ENCODE results near the gene GALNT6. TPM values are rescaled to one million over a fixed set of nuclear protein-coding genes. Genes with fewer than 3 reads are reported as not detected.
A peak's percentile ranks its signal among the peaks of the same experiment; 100 is the strongest.

The GALNT6 gene
- total RNA-seq, 1 donor from 2014 or later, result 0.90 TPM

- H3K4me1 Mint-ChIP-seq (ENCODE audit: low read depth), result peaks cover 29% of the 10 kb centered on the region
- no peak overlapping the region for H3K4me3 Mint-ChIP-seq (ENCODE audit: unreplicated experiment)
- peaks cover 4% of the 10 kb centered on the region for H3K27me3 Mint-ChIP-seq (ENCODE audit: low read depth)
Measured at GRCh38 chr12:51389302-51389999, 1.8 kb downstream of the GALNT6 start.

GRCh38 chr12:51388846-51389245 is 2.4 kb downstream of the GALNT6 start:
- Mint-ChIP-seq H3K36me3 (ENCODE audit: low read depth) (no peaks in the 10 kb centered on the region), H3K4me1 (ENCODE audit: low read depth) (peaks cover 27% of the 10 kb centered on the region), H3K9me3 (ENCODE audit: low read depth) (no peaks in the 10 kb centered on the region), H3K4me3 (ENCODE audit: unreplicated experiment) (no peak overlapping the region), H3K27me3 (ENCODE audit: low read depth) (peaks cover 4% of the 10 kb centered on the region), H3K27ac (ENCODE audit: unreplicated experiment) (no peak overlapping the region)
- no peak for TF ChIP-seq CTCF (IDR thresholded peaks at IDR 0.05)
- no peak for DNase-seq (ENCODE audit: low spot score)

More at GRCh38 chr12:51389302-51389999, 1.8 kb downstream of the GALNT6 start:
- TF ChIP-seq CTCF (IDR thresholded peaks at IDR 0.05), result no peak
- no peaks in the 10 kb centered on the region for H3K9me3 Mint-ChIP-seq (ENCODE audit: low read depth)
- no peaks in the 10 kb centered on the region for H3K36me3 Mint-ChIP-seq (ENCODE audit: low read depth)
- no peak for DNase-seq (ENCODE audit: low spot score)
- no peak overlapping the region for H3K27ac Mint-ChIP-seq (ENCODE audit: unreplicated experiment)

- no peaks in the 10 kb centered on the region for H3K9me3 Mint-ChIP-seq (ENCODE audit: low read depth)
- no peaks in the 10 kb centered on the region for H3K36me3 Mint-ChIP-seq (ENCODE audit: low read depth)
- peaks cover 4% of the 10 kb centered on the region for H3K27me3 Mint-ChIP-seq (ENCODE audit: low read depth)
- H3K4me1 Mint-ChIP-seq (ENCODE audit: low read depth), result peaks cover 27% of the 10 kb centered on the region
- TF ChIP-seq CTCF (IDR thresholded peaks at IDR 0.05), result no peak
- no peak overlapping the region for H3K4me3 Mint-ChIP-seq (ENCODE audit: unreplicated experiment)
- DNase-seq (ENCODE audit: low spot score), result no peak
- peak overlapping the region; percentile 53 for H3K27ac Mint-ChIP-seq (ENCODE audit: unreplicated experiment)
Measured at GRCh38 chr12:51388069-51388799, 3.0 kb downstream of the GALNT6 start.

DNA sequence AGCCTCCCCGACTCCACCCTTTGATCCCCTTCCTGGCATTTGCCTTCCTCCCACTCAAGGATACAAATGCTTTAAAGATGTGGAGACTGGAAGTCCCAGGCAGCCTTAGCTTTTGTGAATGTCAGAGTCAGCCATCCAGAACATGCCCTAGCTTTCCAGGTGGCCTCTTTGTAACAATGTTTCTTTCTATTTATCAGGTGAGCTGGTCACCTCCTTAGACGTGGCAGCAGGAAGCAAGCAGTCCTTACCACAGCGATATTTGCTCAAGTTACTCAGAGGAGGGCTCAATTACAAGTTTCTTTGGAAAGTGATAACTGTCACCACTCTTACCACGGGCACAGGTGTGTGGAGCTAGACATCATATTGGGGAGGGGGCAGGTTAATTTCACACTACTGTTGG is 4.9 kb downstream of the GALNT6 start:
- Mint-ChIP-seq H3K4me3 (ENCODE audit: unreplicated experiment) (no peak overlapping the region), H3K4me1 (ENCODE audit: low read depth) (peaks cover 34% of the 10 kb centered on the region), H3K36me3 (ENCODE audit: low read depth) (no peaks in the 10 kb centered on the region), H3K27me3 (ENCODE audit: low read depth) (no peaks in the 10 kb centered on the region), H3K27ac (ENCODE audit: unreplicated experiment) (no peak overlapping the region), H3K9me3 (ENCODE audit: low read depth) (no peaks in the 10 kb centered on the region)
- no peak for TF ChIP-seq CTCF (IDR thresholded peaks at IDR 0.05)
- DNase-seq (ENCODE audit: low spot score), result no peak

DNA sequence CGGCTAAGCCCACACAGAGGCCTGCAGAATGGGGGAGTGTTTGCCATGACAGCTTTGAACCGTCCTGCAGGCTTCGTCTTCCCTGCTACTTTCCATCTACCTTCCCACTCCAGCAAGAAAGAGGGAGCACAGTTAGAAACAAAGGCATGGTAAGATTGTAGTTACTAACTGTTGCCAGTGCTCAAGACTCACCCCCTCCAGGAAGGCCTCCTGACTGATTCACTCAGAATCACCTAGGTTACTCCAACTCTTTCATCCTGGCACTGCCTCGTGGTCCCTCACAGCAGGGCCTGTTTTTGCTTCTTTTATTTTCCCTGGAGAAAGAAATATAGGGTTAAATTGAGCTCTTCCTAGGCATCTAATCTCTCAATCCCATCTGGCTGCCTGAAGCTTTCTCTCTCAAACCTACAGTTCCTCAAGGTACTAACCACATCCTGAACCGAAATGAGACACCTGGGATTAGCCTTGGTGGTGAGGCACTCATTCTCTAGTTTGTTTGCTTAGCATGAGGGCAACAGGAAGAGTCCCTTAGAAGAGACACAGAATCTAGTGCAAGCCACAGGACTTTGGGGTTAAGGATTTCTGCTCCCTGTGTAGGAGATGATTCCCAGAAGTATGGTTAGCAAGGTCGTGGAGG is 7.8 kb downstream of the GALNT6 start:
- H3K4me3 Mint-ChIP-seq (ENCODE audit: unreplicated experiment), result no peak overlapping the region
- no peak for DNase-seq (ENCODE audit: low spot score)
- H3K4me1 Mint-ChIP-seq (ENCODE audit: low read depth), result peaks cover 14% of the 10 kb centered on the region
- H3K27me3 Mint-ChIP-seq (ENCODE audit: low read depth), result no peaks in the 10 kb centered on the region
- H3K36me3 Mint-ChIP-seq (ENCODE audit: low read depth), result no peaks in the 10 kb centered on the region
- no peak for TF ChIP-seq CTCF (IDR thresholded peaks at IDR 0.05)
- H3K9me3 Mint-ChIP-seq (ENCODE audit: low read depth), result no peaks in the 10 kb centered on the region
- no peak overlapping the region for H3K27ac Mint-ChIP-seq (ENCODE audit: unreplicated experiment)

Measured in chondrocyte (in vitro differentiated cells).